ENCODE data around the gene RAB40AL.

DNA sequence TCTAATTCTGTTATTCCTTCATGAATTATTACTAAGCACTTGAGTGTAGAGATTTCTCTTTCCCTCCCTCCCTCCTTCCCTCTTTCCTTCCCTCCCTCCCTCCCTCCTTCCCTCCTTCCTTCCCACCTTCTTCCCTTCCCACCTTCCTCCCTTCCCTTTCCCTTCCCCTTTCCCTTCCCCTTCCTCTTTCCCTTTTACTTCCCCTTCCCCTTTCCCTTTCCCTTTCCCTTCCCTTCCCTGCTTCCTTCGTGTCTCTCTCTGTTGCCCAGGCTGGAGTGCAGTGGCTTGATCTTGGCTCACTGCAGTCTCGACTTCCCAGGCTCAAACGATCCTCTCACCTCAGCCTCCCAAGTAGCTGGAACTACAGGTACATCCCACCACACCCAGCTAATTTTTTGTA, 49.4 kb upstream of the RAB40AL start:
- TF ChIP-seq, protein P1, sequence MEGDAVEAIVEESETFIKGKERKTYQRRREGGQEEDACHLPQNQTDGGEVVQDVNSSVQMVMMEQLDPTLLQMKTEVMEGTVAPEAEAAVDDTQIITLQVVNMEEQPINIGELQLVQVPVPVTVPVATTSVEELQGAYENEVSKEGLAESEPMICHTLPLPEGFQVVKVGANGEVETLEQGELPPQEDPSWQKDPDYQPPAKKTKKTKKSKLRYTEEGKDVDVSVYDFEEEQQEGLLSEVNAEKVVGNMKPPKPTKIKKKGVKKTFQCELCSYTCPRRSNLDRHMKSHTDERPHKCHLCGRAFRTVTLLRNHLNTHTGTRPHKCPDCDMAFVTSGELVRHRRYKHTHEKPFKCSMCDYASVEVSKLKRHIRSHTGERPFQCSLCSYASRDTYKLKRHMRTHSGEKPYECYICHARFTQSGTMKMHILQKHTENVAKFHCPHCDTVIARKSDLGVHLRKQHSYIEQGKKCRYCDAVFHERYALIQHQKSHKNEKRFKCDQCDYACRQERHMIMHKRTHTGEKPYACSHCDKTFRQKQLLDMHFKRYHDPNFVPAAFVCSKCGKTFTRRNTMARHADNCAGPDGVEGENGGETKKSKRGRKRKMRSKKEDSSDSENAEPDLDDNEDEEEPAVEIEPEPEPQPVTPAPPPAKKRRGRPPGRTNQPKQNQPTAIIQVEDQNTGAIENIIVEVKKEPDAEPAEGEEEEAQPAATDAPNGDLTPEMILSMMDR (IDR thresholded peaks at IDR 0.05; ENCODE audit: low read depth, low read length, poor library complexity, severe bottlenecking) = no peak
- TF ChIP-seq EZH2phosphoT487 (IDR thresholded peaks at IDR 0.05; ENCODE audit: borderline replicate concordance, low read length) = no peak

All from DOHH2 (cell line).